Measurements from ENCODE around the gene PHAF1.

PHAF1 gene

GRCh38 chr16:67184453-67184994 is 74.8 kb downstream of the PHAF1 start (continued):
- TF ChIP-seq CREB5 (CRISPR knock-in tag; IDR thresholded peaks at IDR 0.05; ENCODE audit: low read depth) (no peak), TSHZ2 (CRISPR knock-in tag; IDR thresholded peaks at IDR 0.05) (no peak), TOX (CRISPR knock-in tag; IDR thresholded peaks at IDR 0.05; ENCODE audit: borderline replicate concordance) (no peak), ESRRG (CRISPR knock-in tag; IDR thresholded peaks at IDR 0.05) (no peak), ZNF8 (CRISPR knock-in tag; IDR thresholded peaks at IDR 0.05) (no peak)

- peak; percentile 62 for ATAC-seq
- TF ChIP-seq CREB5 (CRISPR knock-in tag; IDR thresholded peaks at IDR 0.05; ENCODE audit: low read depth) (no peak), TOX (CRISPR knock-in tag; IDR thresholded peaks at IDR 0.05; ENCODE audit: borderline replicate concordance) (no peak), TCF4 (CRISPR knock-in tag; IDR thresholded peaks at IDR 0.05; ENCODE audit: borderline replicate concordance) (no peak), CSDC2 (CRISPR knock-in tag; IDR thresholded peaks at IDR 0.05) (no peak), ZNF70 (CRISPR knock-in tag; IDR thresholded peaks at IDR 0.05) (no peak), ZFP3 (CRISPR knock-in tag; IDR thresholded peaks at IDR 0.05) (no peak)
These were observed 75.4 kb downstream of the PHAF1 start for GRCh38 chr16:67184995-67185650.

- no peak for ATAC-seq
- no peak for TF ChIP-seq ZFP3 (CRISPR knock-in tag; IDR thresholded peaks at IDR 0.05)
- TF ChIP-seq ISL1 (CRISPR knock-in tag; IDR thresholded peaks at IDR 0.05), result no peak
- no peak for TF ChIP-seq ZNF565 (CRISPR knock-in tag; conservative IDR thresholded peaks at IDR 0.05; ENCODE audit: low read depth)
- TF ChIP-seq CSDC2 (CRISPR knock-in tag; IDR thresholded peaks at IDR 0.05), result no peak
- TF ChIP-seq PPARA (CRISPR knock-in tag; IDR thresholded peaks at IDR 0.05; ENCODE audit: borderline replicate concordance), result no peak
- TF ChIP-seq CREB5 (CRISPR knock-in tag; IDR thresholded peaks at IDR 0.05; ENCODE audit: low read depth), result no peak
- no peak for TF ChIP-seq RARB (CRISPR knock-in tag; IDR thresholded peaks at IDR 0.05)
- TF ChIP-seq POU6F1 (CRISPR knock-in tag; IDR thresholded peaks at IDR 0.05; ENCODE audit: borderline replicate concordance, low read depth), result no peak
- no peak for TF ChIP-seq TSHZ2 (CRISPR knock-in tag; IDR thresholded peaks at IDR 0.05)
These were observed 76.0 kb downstream of the PHAF1 start for GRCh38 chr16:67185651-67186134.
